Muscle layer of duodenum (tissue), 2 donors: ENCODE measurements around the gene WWTR1.

Source experiments
- H3K27ac ChIP-seq: one replicate; pipeline ENCODE4 v1.7.0; 2013; ENCODE audit warnings: mild to moderate bottlenecking, low read length
- H3K27me3 ChIP-seq: one replicate; pipeline ENCODE4 v1.7.0; 2013; ENCODE audit warnings: low read depth, mild to moderate bottlenecking, control low read depth, low read length
- H3K36me3 ChIP-seq, 2 donors: one replicate each; pipeline ENCODE4 v1.7.0; 2013; ENCODE audit warnings: low read length in 2 of 2, control low read depth in 1 of 2, mild to moderate bottlenecking in 1 of 2; ENCODE audit not compliant: insufficient read depth in 2 of 2, control insufficient read depth in 1 of 2
- H3K4me1 ChIP-seq, 2 donors: one replicate each; pipeline ENCODE4 v1.7.0; 2013; ENCODE audit warnings: low read length in 2 of 2, mild to moderate bottlenecking in 2 of 2, control low read depth in 1 of 2, moderate library complexity in 1 of 2; ENCODE audit not compliant: insufficient read depth in 2 of 2, control insufficient read depth in 1 of 2
- H3K4me3 ChIP-seq, 2 donors: one replicate each; pipeline ENCODE4 v1.7.0; 2013; ENCODE audit warnings: low read length in 2 of 2, low read depth in 1 of 2, mild to moderate bottlenecking in 1 of 2
- H3K9me3 ChIP-seq, 2 donors: one replicate each; pipeline ENCODE4 v1.7.0; 2013; ENCODE audit warnings: low read length in 2 of 2, control low read depth in 1 of 2, mild to moderate bottlenecking in 1 of 2; ENCODE audit not compliant: control insufficient read depth in 1 of 2
- donor health status: healthy.

The WWTR1 gene

GRCh38 chr3:149575213-149575960, 82.4 kb downstream of the WWTR1 start:
- Histone ChIP-seq H3K4me1 (peaks cover 4 to 43% of the 10 kb centered on the region in 2 donors), H3K36me3 (peaks cover 0 to 5% of the 10 kb centered on the region in 2 donors), H3K27me3 (no peaks in the 10 kb centered on the region), H3K9me3 (no peaks in the 10 kb centered on the region), H3K27ac (peak overlapping the region; percentile 52), H3K4me3 (peak overlapping the region in 1 of 2 donors; percentile 24)

- Histone ChIP-seq H3K27me3 (no peaks in the 10 kb centered on the region), H3K9me3 (no peaks in the 10 kb centered on the region), H3K4me3 (no peak overlapping the region), H3K4me1 (peaks cover 0 to 27% of the 10 kb centered on the region in 2 donors), H3K36me3 (peaks cover 0 to 5% of the 10 kb centered on the region in 2 donors), H3K27ac (peak overlapping the region; percentile 3)
Observed at GRCh38 chr3:149572796-149573414, 84.9 kb downstream of the WWTR1 start.

GRCh38 chr3:149571381-149571780, 86.4 kb downstream of the WWTR1 start:
- Histone ChIP-seq H3K27me3 (no peaks in the 10 kb centered on the region), H3K4me3 (no peak overlapping the region), H3K36me3 (peaks cover 0 to 5% of the 10 kb centered on the region in 2 donors), H3K9me3 (no peaks in the 10 kb centered on the region), H3K4me1 (peaks cover 0 to 36% of the 10 kb centered on the region in 2 donors), H3K27ac (peak overlapping the region; percentile 3)

- Histone ChIP-seq H3K9me3 (no peaks in the 10 kb centered on the region), H3K4me1 (peaks cover 0 to 29% of the 10 kb centered on the region in 2 donors), H3K27me3 (no peaks in the 10 kb centered on the region), H3K36me3 (no peaks in the 10 kb centered on the region), H3K27ac (no peak overlapping the region), H3K4me3 (no peak overlapping the region)
Observed at GRCh38 chr3:149570016-149570415, 87.8 kb downstream of the WWTR1 start.

- H3K27me3 ChIP-seq = no peaks in the 10 kb centered on the region
- H3K9me3 ChIP-seq = no peaks in the 10 kb centered on the region
- H3K4me3 ChIP-seq = no peak overlapping the region
- no peaks in the 10 kb centered on the region for H3K36me3 ChIP-seq
- H3K4me1 ChIP-seq = peaks cover 0 to 29% of the 10 kb centered on the region in 2 donors
- no peak overlapping the region for H3K27ac ChIP-seq
Observed at GRCh38 chr3:149567381-149567780, 90.4 kb downstream of the WWTR1 start.

- Histone ChIP-seq H3K4me3 (no peak overlapping the region), H3K4me1 (peaks cover 0 to 28% of the 10 kb centered on the region in 2 donors), H3K27me3 (no peaks in the 10 kb centered on the region), H3K36me3 (no peaks in the 10 kb centered on the region), H3K27ac (no peak overlapping the region), H3K9me3 (no peaks in the 10 kb centered on the region)
Observed at GRCh38 chr3:149566292-149566975, 91.4 kb downstream of the WWTR1 start.

GRCh38 chr3:149564079-149564478, 93.7 kb downstream of the WWTR1 start:
- no peaks in the 10 kb centered on the region for H3K27me3 ChIP-seq
- H3K4me3 ChIP-seq = no peak overlapping the region
- peaks cover 0 to 33% of the 10 kb centered on the region in 2 donors for H3K4me1 ChIP-seq
- H3K36me3 ChIP-seq = no peaks in the 10 kb centered on the region
- H3K9me3 ChIP-seq = no peaks in the 10 kb centered on the region
- no peak overlapping the region for H3K27ac ChIP-seq

- no peak overlapping the region for H3K4me3 ChIP-seq
- H3K36me3 ChIP-seq = no peaks in the 10 kb centered on the region
- H3K4me1 ChIP-seq = peaks cover 0 to 33% of the 10 kb centered on the region in 2 donors
- H3K27me3 ChIP-seq = no peaks in the 10 kb centered on the region
- no peak overlapping the region for H3K27ac ChIP-seq
- no peaks in the 10 kb centered on the region for H3K9me3 ChIP-seq
Observed at GRCh38 chr3:149563114-149563513, 94.7 kb downstream of the WWTR1 start.

- Histone ChIP-seq H3K36me3 (no peaks in the 10 kb centered on the region), H3K9me3 (no peaks in the 10 kb centered on the region), H3K27ac (no peak overlapping the region), H3K4me3 (no peak overlapping the region), H3K27me3 (no peaks in the 10 kb centered on the region), H3K4me1 (peaks cover 3 to 20% of the 10 kb centered on the region in 2 donors)
Observed at GRCh38 chr3:149560617-149561016, 97.2 kb downstream of the WWTR1 start.

- Histone ChIP-seq H3K27me3 (no peaks in the 10 kb centered on the region), H3K9me3 (no peaks in the 10 kb centered on the region), H3K36me3 (no peaks in the 10 kb centered on the region), H3K4me3 (no peak overlapping the region), H3K4me1 (peaks cover 3 to 26% of the 10 kb centered on the region in 2 donors), H3K27ac (no peak overlapping the region)
Observed at GRCh38 chr3:149560001-149560400, 97.8 kb downstream of the WWTR1 start.

- Histone ChIP-seq H3K4me1 (peaks cover 3 to 27% of the 10 kb centered on the region in 2 donors), H3K27me3 (no peaks in the 10 kb centered on the region), H3K9me3 (no peaks in the 10 kb centered on the region), H3K4me3 (no peak overlapping the region), H3K36me3 (no peaks in the 10 kb centered on the region), H3K27ac (no peak overlapping the region)
Observed at GRCh38 chr3:149559525-149559924, 98.3 kb downstream of the WWTR1 start.
